IPS-NIHi11 (cell line): ENCODE measurements around the gene AQP1.

Experiments used
- DNase-seq: peaks from one replicate; pipeline ENCODE4 v3.0.0; 2012; ENCODE audit warnings: mixed read lengths, low spot score

AQP1 gene

DNA sequence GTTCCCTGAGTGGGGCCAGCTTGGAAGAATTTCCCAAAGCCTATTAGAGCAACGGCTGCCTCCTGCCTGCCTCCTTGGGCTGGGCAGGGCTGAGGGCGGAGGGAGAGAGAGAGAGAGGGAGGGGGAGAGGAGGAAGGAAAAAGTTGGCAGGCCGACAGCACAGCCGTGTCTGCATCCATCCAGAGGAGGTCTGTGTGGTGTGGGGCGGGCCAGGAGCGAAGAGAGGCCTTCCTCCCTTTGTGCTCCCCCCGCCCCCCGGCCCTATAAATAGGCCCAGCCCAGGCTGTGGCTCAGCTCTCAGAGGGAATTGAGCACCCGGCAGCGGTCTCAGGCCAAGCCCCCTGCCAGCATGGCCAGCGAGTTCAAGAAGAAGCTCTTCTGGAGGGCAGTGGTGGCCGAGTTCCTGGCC is at the start of gene AQP1:
TSS of gene AQP1 (plus strand) at position 293 of the 409 bp plus-strand sequence. CDS start at position 350, 57 bp downstream.
- no peak for DNase-seq

DNA sequence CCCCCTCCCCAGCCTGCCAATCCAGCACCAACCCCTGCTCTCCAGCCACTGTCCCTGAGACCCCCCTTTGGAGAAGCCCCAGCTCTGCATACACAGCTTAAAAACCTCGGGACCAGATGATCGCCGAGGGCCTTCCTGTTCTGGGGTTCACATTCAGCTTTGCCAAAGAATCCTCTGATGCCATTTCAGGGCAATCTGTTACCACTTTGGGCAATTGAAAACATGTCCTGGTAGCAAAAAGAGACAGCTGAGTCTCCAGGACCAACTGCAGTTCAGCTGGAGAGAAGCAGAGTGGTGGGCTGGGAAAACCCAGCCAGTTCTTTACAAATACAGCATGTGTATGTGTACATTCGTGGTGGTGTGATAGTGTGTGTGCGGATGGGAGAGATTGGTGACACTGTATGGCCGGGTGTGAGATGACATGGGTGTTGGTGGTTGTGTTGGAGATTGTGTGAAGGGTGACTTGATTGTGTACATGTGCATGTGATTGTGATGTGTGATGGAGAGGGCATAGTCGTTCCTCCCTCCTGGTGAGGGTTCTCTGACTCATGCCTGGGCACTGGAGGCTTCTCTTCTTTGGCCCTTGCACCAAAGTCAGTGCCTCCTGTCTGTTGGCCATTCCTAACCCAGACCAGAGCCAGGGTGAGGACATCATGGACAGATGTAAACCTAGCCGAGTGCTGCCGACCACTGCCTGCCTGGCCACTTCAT is 48.5 kb upstream of the AQP1 start:
- DNase-seq, result no peak

DNA sequence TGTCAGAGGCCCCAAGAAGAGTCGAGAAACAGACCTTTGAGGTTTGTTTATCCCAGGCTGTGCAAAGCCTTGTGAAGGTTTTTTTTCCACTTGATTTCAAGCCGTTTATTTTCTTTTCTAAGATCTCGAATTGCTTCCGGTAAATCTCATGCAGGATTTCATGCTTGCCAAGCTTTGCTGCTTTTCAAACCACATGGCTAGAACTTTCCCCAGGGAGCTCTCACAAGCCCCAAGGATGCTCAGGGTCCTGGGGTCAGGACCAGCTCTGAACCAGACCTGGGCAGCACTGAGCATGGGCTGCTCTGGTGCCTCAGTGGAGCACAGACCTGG is 48.0 kb upstream of the AQP1 start:
- no peak for DNase-seq

DNA sequence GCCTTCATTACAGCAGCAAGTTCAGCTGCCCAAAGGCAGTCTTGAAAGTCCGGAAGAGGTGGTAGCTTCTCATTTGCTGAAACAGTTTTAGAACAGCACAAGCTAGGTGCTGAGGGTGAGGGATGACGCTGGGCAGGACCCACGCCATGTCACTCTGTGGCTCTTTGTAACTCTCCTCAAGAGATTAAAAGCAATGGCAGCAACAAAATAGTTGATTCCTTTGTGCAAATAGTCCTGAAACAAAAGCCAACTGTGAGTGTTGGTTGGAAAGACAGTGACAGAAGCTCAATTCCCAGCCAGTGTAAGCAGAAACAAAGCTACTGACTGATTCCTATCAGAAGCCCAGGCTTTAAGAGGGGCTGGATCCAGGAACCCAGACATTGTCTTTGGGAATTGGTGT is 47.6 kb upstream of the AQP1 start:
- no peak for DNase-seq

DNA sequence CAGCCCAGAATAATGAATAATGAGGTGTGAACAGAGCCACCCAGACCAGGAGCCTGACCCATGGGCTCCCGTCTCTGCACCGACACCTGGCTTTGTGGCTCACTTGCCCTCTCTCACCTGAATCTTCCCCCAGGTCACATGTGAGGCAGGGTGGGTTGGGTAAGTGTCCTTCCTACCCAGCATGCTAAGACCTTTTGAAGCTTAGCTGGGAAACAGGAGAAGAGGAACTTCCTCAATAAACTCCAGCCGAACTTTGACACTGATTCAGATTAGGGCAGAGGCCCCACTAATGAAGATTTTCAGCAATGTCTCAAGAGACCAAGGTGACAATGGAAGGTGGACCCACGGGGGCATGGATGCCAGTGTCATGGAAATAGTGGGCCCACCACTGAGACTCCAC is 46.6 kb upstream of the AQP1 start:
- DNase-seq, result no peak

DNA sequence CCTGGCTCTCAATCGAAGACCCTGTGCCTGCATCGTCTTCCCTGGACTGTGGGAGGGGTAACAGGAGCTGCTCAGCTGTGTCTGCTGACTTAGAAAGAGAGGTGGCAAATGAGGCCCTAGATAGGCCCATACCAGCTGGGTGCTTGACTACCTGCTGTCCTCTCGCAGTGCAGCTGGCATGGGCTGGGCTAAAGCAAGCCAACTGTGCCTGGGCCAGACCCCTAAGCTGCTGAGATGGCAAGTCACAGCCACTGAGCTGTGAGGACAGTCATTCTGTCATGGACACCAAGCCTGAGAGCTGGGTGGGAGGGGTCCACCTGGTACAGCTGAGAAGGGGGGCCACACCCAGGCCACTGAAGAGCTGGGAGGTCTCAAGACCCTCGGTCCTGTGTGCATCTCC is 45.8 kb upstream of the AQP1 start:
- DNase-seq, result no peak

DNA sequence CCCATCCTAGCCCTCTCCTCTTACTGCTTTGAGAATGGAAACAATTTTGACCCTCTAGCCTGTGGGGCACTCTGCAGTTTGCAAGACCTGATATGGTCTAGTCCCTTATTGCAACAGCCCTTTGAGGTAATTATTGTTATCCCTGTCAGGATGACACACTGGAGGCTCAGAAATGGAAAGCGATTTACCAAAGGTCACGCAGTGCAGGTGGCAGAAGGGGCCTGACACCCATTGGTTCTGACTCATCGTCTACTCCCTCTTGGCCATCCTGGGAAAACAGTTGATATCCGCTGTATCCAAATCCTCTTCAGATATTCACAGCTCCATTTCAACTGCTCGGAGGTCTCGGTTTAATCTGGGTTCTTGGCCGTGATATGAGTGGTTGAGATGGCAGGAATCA is 44.7 kb upstream of the AQP1 start:
- no peak for DNase-seq

DNA sequence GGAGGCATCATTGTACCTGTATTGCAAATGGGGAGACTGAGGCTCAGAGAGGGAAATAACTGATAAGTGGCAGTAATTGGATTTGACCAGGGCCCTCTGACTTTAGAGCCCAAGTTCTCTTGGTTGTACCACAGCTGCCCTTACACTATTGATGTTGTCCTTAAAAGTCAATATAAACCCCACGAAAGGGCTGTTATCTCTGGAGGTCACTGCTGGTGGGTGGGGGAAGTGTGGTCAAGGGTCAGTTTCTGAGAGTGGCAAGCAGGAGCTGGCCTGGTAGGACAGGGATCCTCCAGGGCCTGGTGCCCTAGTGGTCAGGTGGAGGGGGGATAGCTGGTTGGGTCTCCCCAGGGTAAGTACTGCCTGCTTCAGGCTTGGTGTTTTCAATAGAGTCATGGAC is 44.2 kb upstream of the AQP1 start:
- no peak for DNase-seq

DNA sequence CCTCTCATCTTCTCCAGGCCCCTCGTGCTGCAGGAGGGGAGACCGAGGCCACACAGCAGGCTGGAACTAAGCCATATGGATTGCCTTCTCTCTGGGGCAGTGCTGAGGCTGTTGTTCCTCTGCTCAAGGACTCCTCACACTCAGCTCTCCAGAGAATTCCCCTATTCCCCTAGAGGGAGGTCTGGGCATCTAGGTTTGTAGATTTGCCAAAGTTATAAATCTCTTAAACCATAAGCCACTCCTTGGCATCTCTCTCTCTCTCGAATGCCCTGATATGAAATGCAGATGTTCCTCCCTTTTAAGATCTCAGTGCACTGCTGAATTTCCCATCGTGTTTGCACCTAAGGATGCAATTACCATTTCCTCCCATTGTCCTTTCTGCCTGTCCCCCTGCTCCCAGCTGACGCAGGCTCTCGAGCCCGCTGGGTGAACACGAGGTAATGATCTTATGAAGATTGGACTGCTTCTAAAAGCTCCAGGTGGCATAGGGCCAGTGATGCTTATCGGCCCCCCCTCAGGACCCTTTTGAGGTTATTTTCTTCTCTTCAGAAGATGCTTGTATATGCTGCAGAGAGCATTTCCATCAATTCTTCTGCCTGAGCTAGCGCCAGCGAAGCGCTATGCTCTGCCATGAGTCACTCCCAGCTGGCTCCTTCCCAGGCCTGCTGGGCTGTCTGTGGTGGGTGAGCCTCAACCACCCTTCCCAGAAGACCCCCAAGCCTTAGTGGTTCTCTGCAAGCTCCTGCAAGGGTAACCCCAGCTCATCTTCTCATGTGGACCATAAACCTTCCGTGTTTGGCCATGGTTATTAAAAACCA is 41.6 kb upstream of the AQP1 start:
- DNase-seq, result no peak

DNA sequence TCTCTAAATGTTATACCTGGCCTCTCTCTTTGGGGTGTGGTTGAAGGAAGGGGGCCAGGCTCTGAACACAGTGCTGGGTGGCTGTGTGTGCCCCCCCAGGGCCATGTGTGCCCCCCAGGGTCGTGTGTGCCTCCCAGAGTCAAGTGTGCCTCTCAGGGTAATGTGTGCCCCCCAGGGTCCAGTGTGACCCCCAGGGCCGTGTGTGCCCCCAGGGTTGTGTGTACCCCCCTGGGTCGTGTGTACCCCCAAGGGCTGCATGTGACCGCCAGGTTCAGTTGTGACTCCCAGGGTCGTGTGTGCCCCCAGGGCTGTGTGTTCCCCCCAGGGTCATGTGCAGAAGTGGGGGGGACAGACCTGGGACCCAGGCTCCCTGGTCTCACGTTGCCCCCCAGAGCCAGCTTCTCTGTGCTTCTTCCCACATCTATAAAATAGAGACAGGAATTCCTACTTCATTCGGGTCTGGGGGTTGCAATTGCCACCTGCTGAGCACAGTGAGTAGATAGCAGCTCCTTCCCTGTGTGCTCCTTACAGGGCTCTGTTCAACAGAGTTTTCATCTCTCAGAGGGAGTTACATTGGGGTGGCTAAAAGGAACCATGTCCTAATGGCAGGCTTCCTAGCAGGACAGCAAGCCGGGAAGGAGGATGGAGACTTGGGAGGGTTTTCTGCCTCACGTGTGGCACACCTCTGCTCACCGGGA is 40.7 kb upstream of the AQP1 start:
- no peak for DNase-seq

DNA sequence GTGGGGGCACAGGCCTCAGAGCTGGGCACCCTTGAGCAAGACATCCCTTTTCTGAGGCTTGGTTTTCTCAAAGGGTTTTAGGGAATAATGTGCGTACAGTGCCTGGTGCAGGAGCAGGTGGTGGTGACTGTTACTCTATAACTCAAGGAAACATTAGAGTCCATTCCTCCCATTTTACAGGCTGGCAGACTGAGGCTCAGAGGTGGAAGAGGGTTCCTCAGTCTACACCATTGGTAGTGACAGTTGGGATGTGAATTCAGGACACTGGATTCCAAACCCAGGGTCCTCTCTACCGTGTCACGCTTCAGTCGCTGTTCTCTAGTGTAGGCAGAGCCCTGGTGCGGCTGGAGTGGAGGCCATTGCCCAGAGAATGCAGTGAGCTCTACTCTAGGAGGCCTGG is 40.0 kb upstream of the AQP1 start:
- no peak for DNase-seq

DNA sequence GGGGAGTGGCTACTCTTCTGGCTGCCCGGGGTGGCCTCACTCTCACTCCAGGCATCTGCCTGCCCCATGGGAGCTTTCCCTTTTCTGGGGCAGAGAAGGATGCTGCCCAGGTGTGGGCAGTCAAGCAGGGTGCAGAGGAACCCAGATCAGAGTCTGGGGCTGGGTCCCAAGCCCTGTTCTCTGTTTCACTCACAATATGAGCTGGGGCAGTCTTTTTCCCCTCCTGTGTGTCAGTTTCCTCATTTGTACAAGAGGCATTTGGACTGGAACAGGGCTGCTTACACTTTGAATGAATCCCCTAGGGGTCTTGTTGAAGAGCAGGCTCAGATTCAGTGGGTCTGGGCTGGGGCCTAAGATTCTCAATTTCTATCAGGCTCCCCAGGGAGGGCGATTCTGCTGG is 38.4 kb upstream of the AQP1 start:
- DNase-seq, result no peak

DNA sequence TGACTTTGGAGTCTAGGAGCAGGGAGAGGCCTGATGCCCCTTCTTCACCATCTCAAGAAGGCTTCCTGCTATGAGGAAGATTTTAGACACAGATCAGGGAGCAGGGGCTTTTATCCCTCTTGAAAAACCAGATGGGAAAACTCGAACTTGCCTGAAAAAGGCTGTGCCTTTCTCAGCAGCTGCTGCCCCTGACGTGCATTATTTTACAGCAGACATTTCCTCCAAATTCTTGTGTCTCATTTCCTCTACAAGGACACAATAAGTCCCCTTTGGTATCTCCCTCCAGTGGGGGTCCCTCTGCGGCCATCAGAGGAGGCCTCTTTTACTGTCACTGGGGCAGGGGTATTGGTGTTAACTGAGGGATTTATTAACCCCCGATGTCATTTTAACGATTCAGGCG is 38.0 kb upstream of the AQP1 start:
- no peak for DNase-seq

DNA sequence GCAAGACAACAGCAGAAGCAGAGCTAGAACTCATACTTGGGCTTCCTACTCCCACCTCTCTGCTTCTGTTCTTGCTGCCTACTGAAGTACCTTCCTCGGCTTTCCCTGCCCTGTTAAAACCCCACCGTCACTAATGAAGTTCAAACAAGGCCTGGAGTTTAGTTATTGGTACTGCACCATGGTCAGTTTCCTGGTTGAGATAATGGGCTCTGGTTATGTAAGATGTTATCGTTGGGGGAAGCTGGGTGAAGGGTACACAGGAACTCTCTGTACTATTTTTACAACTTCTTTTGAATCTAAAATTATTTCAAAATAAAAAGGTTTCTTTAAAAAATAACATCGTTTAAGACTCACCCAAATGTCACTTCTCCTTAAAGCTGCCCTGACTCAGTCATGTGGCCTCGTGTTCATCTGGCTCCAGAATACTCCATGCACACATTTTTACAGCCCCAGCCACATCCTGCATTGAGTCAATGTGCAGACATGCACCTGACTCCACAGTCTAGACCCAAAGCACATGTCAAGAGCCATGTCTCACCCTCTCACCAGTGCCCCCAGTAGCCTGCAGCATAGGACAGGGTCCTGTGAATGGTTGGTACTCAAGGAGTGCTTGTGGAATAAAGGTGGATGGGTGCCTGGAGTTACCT is 36.9 kb upstream of the AQP1 start:
- DNase-seq, result no peak

DNA sequence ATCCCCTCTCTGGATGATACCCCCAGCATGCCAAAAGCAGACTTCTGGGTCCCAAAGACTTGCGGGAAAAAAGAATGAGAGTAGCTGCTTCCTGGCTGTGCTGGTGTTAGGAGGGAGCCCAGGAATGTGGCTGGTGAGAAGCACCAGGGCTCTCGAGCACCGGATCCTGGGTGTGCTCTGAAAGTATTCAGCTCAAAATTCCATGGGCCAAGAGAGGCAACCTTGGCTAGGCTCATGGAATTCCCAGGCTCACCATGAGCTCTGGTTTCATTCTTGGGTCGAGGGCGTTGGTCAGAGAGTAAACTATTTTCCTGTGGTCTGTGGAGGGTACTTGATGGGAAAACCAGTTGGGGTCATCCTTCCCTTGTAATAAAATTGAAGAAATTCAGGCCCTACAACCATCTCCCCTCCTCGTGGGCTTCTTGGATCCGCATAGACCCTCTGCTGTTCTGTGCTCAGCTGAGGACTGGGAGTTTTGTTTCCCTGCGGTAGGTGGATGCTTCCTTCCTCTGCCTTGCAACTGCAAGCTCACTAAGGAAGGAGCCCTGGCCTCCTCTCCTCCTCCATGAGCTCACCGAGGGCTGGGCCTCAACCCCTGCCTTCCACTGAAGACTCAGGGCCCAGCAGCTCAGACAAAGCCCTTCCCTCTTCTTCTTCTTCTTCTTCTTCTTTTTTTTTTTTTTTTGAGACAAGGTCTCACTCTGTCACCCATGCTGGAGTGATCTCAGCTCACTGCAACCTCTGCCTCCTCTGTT is 34.5 kb upstream of the AQP1 start:
- peak; percentile 35 for DNase-seq

DNA sequence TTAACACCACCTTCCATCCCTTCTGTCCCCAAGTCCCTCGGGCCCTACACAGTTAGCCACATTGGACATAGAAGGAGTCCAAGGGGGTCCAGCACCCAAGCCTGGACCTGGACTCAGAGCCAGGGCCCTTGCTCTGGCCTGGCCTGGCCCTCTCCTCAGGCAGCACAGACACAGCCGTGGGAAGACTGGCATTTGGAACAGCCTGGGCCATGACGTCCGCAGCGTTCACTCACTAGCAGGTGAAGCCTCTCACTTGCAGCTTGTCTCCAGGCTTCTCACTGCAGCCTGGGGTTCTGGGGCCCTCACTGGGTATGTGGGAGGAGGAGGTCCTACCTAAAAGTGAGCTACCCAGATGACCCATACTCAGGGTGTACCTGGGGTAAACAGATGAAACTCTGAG is 33.7 kb upstream of the AQP1 start:
- DNase-seq, result no peak

DNA sequence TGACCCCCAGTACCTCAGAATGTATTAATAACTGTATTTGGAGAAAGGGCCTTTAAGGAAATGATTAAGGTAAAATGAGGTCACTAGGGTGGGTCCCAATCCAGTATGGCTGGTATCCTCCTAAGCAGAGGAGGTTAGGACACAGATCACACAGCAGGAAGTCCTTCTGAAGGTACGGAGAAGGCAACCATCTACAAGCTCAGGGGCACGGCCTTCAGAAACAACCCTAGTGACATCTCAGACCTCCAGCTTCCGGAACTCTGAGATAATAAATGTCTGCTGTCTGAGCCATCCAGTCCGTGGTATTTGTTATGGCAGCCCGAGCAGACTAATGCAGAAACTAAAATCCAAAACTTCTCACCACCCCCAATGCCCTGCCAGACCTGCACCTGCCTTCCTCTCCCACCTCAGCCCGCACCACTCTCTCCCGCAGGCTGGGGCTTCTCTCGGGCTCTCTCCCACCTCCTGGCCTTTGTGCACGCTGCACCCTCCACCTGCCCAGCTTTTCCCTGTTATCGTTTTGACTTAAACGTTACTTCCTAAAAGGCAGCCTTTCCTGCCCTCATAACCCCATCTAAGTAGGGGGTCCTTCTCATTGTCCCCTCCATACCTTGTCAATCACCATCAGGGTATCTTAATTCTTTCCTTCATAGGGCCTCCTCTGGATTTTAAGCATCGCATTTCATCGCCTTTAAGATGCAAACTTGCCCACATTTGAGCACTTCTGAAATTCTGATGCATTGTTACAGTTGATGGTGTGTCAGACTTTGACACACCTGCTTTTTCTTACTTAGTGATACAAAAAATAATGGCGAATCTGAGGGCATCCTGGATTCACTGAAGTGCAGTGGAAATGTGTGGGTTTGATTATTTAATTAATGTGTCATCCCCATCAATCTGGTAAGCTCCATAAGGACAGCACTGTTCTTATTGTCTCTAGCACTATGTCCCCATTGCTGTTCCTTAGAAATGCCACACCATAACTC is 32.2 kb upstream of the AQP1 start:
- DNase-seq, result peak; percentile 68

DNA sequence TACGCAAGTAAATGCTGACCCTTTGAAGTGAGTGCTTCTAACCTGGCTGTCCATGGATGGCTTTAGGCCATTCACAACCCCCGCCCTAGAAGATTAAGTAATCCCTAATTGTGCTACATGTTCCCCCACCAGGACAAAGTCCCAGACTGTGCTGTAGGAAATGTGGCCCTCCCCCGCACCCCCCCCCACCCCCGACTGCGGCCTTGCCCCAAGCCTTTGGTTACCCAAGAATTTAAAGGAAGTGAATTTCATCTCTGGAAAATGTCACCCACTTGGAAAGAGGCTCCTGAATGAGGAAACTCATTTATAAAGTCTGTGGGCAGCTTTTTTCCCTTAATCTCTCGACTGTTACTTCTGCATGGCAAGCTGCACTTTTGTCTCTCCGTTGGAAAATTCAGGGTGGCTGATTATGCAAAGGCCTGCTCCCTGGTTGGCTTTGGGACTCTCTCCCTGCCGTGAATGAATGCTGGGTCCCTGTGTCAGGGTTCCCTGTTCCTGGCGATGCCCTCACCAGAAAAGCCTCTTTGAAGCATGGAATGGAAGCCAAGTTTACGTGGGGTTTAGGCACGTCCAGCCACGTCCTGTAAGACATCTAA is 31.4 kb upstream of the AQP1 start:
- no peak for DNase-seq

DNA sequence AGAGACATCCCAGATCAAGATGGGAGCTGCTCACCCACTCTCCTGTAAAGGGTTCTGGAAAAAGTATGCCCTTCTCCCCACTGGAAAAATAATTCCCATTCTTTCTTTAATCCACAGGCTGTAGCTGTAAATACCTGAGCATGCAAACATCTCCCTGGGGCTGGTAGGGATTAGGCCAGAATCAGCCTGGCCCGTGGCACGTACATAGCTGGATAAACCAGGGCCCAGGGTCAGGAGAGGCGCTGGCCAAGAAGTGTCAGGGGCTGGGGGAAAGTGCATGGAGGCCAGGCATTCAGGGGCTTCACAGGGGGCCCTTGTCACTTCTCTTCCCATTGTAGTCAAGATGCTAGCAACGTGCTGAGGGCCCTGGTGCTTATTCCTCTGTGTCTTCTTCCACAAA is 30.7 kb upstream of the AQP1 start:
- peak; percentile 48 for DNase-seq

DNA sequence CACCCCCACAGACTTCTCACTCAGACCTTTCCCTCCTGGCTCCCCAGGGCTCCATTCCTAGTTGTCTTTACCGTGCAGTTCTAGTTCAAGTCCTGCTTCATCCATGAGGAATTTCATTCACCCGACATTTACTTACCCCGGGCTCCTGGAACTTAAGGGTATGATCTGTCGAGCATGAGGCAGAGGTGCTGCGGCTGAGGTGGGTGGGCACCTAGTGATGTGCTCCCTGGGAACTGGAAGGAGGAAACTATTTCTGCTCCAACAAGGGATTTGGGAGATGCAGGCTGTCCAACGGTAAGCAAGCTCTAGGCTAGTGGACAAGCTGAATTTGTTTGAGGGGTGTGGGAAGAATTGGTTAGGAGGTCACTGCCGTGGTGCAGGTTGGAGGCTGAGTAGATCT is 30.2 kb upstream of the AQP1 start:
- no peak for DNase-seq
